Measurements from ENCODE around the gene FAH. TPM values are rescaled to one million over a fixed set of nuclear protein-coding genes. Genes with fewer than 3 reads are reported as not detected.
A peak's percentile ranks its signal among the peaks of the same experiment; 100 is the strongest.

The FAH gene
- total and polyA plus RNA-seq, 9 of the 15 experiments (the other 6 are each of a cell fraction or from before 2014, with no cell fraction given): 66.8 to 310 (median 103) TPM

DNA sequence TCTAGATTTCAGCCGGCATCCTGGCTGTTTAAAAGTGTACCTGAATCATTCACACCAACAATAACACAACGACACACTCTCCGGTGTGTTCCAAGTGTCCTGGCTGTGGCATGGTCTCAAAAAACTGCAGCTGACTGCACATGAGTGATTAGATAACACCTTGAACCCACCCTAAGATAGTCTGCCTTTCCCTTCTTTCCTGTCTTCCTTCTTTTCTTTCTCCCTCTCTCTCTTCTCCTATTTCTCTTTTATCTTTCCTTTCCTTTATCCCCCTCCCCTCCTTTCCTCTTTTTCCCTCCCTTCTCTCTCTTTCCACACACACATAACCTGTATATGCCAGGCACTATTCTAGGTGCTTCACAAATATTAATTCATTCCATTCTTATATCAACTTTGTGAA lies 1.2 kb upstream of the FAH start (continued):
- TF ChIP-seq, protein P1, sequence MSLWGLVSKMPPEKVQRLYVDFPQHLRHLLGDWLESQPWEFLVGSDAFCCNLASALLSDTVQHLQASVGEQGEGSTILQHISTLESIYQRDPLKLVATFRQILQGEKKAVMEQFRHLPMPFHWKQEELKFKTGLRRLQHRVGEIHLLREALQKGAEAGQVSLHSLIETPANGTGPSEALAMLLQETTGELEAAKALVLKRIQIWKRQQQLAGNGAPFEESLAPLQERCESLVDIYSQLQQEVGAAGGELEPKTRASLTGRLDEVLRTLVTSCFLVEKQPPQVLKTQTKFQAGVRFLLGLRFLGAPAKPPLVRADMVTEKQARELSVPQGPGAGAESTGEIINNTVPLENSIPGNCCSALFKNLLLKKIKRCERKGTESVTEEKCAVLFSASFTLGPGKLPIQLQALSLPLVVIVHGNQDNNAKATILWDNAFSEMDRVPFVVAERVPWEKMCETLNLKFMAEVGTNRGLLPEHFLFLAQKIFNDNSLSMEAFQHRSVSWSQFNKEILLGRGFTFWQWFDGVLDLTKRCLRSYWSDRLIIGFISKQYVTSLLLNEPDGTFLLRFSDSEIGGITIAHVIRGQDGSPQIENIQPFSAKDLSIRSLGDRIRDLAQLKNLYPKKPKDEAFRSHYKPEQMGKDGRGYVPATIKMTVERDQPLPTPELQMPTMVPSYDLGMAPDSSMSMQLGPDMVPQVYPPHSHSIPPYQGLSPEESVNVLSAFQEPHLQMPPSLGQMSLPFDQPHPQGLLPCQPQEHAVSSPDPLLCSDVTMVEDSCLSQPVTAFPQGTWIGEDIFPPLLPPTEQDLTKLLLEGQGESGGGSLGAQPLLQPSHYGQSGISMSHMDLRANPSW (CRISPR knock-in tag; IDR thresholded peaks at IDR 0.05): no peak
- TF ChIP-seq MIER1 (IDR thresholded peaks at IDR 0.05; ENCODE audit: low read depth): peak; percentile 54; the same call in 1 of the 2 replicates
- TF ChIP-seq, protein P2, sequence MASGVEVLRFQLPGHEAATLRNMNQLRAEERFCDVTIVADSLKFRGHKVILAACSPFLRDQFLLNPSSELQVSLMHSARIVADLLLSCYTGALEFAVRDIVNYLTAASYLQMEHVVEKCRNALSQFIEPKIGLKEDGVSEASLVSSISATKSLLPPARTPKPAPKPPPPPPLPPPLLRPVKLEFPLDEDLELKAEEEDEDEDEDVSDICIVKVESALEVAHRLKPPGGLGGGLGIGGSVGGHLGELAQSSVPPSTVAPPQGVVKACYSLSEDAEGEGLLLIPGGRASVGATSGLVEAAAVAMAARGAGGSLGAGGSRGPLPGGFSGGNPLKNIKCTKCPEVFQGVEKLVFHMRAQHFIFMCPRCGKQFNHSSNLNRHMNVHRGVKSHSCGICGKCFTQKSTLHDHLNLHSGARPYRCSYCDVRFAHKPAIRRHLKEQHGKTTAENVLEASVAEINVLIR (CRISPR knock-in tag; IDR thresholded peaks at IDR 0.05): no peak
- TF ChIP-seq SMAD1 (IDR thresholded peaks at IDR 0.05; ENCODE audit: low read depth, low read length, partially characterized antibody): no peak
- TF ChIP-seq FOXK2 (conservative IDR thresholded peaks at IDR 0.05 in 1 of 2, IDR thresholded peaks at IDR 0.05 in 1 of 2; ENCODE audit: low read depth in 2 of 2): no peak
- TF ChIP-seq NFIC (IDR thresholded peaks at IDR 0.05): peak; percentile 7; the same call in 1 of the 2 replicates
- peak; percentile 71 for TF ChIP-seq NCOA4 (IDR thresholded peaks at IDR 0.05; ENCODE audit: partially characterized antibody)
- peak; percentile 34 for TF ChIP-seq ARHGAP35 (IDR thresholded peaks at IDR 0.05; ENCODE audit: partially characterized antibody)
- no peak for TF ChIP-seq HDAC8 (tag; IDR thresholded peaks at IDR 0.05)
- TF ChIP-seq SMC3 (conservative IDR thresholded peaks at IDR 0.05; ENCODE audit: insufficient read depth, low read depth, low read length): no peak
- TF ChIP-seq, protein P3, sequence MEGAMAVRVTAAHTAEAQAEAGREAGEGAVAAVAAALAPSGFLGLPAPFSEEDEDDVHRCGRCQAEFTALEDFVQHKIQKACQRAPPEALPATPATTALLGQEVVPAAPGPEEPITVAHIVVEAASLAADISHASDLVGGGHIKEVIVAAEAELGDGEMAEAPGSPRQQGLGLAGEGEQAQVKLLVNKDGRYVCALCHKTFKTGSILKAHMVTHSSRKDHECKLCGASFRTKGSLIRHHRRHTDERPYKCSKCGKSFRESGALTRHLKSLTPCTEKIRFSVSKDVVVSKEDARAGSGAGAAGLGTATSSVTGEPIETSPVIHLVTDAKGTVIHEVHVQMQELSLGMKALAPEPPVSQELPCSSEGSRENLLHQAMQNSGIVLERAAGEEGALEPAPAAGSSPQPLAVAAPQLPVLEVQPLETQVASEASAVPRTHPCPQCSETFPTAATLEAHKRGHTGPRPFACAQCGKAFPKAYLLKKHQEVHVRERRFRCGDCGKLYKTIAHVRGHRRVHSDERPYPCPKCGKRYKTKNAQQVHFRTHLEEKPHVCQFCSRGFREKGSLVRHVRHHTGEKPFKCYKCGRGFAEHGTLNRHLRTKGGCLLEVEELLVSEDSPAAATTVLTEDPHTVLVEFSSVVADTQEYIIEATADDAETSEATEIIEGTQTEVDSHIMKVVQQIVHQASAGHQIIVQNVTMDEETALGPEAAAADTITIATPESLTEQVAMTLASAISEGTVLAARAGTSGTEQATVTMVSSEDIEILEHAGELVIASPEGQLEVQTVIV (CRISPR knock-in tag; IDR thresholded peaks at IDR 0.05; ENCODE audit: borderline replicate concordance): no peak
- TF ChIP-seq KDM1A (IDR thresholded peaks at IDR 0.05): peak in 1 of 2 experiments; percentile 40; a peak in 1 of 4 replicates
- peak; percentile 53 for TF ChIP-seq DPF2 (IDR thresholded peaks at IDR 0.05)
- TF ChIP-seq, protein P4, sequence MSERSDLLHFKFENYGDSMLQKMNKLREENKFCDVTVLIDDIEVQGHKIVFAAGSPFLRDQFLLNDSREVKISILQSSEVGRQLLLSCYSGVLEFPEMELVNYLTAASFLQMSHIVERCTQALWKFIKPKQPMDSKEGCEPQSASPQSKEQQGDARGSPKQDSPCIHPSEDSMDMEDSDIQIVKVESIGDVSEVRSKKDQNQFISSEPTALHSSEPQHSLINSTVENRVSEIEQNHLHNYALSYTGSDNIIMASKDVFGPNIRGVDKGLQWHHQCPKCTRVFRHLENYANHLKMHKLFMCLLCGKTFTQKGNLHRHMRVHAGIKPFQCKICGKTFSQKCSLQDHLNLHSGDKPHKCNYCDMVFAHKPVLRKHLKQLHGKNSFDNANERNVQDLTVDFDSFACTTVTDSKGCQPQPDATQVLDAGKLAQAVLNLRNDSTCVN (CRISPR knock-in tag; IDR thresholded peaks at IDR 0.05): peak; percentile 27; the same call in 1 of the 2 replicates
- TF ChIP-seq HMG20B (CRISPR knock-in tag; IDR thresholded peaks at IDR 0.05): no peak
- TF ChIP-seq, protein P5, sequence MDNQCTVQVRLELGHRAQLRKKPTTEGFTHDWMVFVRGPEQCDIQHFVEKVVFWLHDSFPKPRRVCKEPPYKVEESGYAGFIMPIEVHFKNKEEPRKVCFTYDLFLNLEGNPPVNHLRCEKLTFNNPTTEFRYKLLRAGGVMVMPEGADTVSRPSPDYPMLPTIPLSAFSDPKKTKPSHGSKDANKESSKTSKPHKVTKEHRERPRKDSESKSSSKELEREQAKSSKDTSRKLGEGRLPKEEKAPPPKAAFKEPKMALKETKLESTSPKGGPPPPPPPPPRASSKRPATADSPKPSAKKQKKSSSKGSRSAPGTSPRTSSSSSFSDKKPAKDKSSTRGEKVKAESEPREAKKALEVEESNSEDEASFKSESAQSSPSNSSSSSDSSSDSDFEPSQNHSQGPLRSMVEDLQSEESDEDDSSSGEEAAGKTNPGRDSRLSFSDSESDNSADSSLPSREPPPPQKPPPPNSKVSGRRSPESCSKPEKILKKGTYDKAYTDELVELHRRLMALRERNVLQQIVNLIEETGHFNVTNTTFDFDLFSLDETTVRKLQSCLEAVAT (IDR thresholded peaks at IDR 0.05): peak in 1 of 2 experiments; percentile 66; a peak in 1 of 4 replicates
- 0 out of 2 replicates have a peak, but pooled peaks have one; percentile 36 for TF ChIP-seq NBN (IDR thresholded peaks at IDR 0.05; ENCODE audit: low read depth)

Data from K562 (cell line).